ENCODE measurements around the gene UBE4B. TPM values are rescaled to one million over a fixed set of nuclear protein-coding genes. Genes with fewer than 3 reads are reported as not detected.
A peak's percentile ranks its signal among the peaks of the same experiment; 100 is the strongest.

UBE4B gene
- polyA plus RNA-seq, 3 donors = 6.0 to 34.6 (median 9.2) TPM

DNA sequence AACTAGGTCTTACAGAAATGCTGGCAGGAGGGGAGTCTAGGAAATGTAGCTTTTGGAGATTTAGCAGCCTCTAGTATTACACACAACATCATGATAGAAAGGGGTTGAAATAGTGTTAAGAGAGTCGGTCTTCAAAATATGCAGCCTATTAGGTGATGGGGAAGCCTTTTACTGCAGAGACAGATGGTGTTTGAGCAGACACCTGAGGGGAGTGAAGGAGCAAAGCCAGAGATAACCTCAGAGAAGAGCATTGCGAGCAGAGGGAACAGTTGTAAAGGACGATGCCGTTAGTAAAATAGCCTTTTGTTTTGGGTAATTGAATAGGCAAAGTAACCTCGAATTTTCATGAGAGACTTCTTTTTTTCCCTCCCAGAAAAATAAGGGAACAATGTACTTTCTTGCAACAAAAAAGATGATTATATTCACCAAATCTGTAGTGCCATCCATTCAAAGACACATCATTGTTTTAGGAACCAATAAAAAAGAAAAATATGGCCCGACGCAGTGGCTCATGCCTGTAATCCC, 111.3 kb downstream of the UBE4B start:
- H3K4me1 ChIP-seq (ENCODE audit: control insufficient read depth in 1 of 2, insufficient read depth in 2 of 2, low read length in 2 of 2) = peaks cover 5 to 8% of the 10 kb centered on the region in 2 donors
- H4K20me1 ChIP-seq (ENCODE audit: insufficient read depth, low read length) = no peaks in the 10 kb centered on the region
- no peak for DNase-seq
- H3K27ac ChIP-seq (ENCODE audit: low read depth in 1 of 2, low read length in 2 of 2) = no peak overlapping the region
- H3K9me3 ChIP-seq (replicated peaks in 1 of 2; ENCODE audit: control insufficient read depth in 1 of 2, insufficient read depth in 1 of 2, low read length in 2 of 2) = no peaks in the 10 kb centered on the region
- WGBS (ENCODE audit: insufficient coverage) = 100% methylated on average over 2 of the region's 7 CpGs
- intact Hi-C loops (cut with micrococcal nuclease) = no loop called here
- Mint-ChIP-seq H3K27ac (peak overlapping the region in 1 of 7 donors; percentile 41), H3K27me3 (ENCODE audit: low read depth in 3 of 3) (no peaks in the 10 kb centered on the region), H3K4me1 (peaks cover 8% of the 10 kb centered on the region), H3K36me3 (peaks cover 55 to 70% of the 10 kb centered on the region in 2 donors), H3K9me3 (peaks cover 0 to 2% (median 0%) of the 10 kb centered on the region in 7 donors), H3K4me3 (no peak overlapping the region)
- TF ChIP-seq, protein P1, sequence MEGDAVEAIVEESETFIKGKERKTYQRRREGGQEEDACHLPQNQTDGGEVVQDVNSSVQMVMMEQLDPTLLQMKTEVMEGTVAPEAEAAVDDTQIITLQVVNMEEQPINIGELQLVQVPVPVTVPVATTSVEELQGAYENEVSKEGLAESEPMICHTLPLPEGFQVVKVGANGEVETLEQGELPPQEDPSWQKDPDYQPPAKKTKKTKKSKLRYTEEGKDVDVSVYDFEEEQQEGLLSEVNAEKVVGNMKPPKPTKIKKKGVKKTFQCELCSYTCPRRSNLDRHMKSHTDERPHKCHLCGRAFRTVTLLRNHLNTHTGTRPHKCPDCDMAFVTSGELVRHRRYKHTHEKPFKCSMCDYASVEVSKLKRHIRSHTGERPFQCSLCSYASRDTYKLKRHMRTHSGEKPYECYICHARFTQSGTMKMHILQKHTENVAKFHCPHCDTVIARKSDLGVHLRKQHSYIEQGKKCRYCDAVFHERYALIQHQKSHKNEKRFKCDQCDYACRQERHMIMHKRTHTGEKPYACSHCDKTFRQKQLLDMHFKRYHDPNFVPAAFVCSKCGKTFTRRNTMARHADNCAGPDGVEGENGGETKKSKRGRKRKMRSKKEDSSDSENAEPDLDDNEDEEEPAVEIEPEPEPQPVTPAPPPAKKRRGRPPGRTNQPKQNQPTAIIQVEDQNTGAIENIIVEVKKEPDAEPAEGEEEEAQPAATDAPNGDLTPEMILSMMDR (IDR thresholded peaks at IDR 0.05) = no peak
- no peak overlapping the region for H3K4me3 ChIP-seq (replicated peaks in 1 of 3; ENCODE audit: low read depth in 2 of 3, low read length in 3 of 3)
- H3K4me2 ChIP-seq (replicated peaks; ENCODE audit: extremely low read depth, low read length, poor library complexity, severe bottlenecking) = no peak overlapping the region
- peaks cover 20 to 75% of the 10 kb centered on the region in 2 donors for H3K36me3 ChIP-seq (replicated peaks in 1 of 2; ENCODE audit: control insufficient read depth in 1 of 2, insufficient read depth in 2 of 2, low read length in 2 of 2)
- no peak overlapping the region for H2AFZ ChIP-seq (ENCODE audit: insufficient read depth, low read depth, low read length, poor library complexity, severe bottlenecking)
- no peak overlapping the region for H3K9ac ChIP-seq (ENCODE audit: insufficient read depth, low read length, poor library complexity, severe bottlenecking)
- H3K79me2 ChIP-seq (ENCODE audit: insufficient read depth, low read length) = no peaks in the 10 kb centered on the region
- no peaks in the 10 kb centered on the region for H3K27me3 ChIP-seq (ENCODE audit: control insufficient read depth in 2 of 2, insufficient read depth in 2 of 2, low read length in 2 of 2)

DNA sequence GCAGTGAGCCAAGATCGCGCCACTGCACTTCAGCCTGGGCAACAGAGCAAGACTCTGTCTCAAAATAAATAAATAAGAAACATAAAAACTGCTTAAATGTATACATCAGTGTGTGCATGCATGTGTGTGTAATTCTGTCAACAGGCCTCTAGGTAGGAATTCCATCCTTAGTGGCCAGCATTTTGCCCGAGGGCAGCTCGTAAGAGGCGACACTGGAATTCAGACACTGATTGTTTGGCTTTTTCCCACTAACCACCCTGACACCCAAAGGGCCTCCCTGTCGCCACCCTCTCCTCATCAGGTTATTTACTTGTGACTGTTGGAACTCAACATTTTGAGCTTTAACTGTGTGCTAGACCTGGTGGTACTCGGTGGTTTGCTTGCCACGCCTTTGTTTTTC, 113.6 kb downstream of the UBE4B start:
- Histone ChIP-seq H3K9ac (ENCODE audit: insufficient read depth, low read length, poor library complexity, severe bottlenecking) (no peak overlapping the region), H3K9me3 (replicated peaks in 1 of 2; ENCODE audit: control insufficient read depth in 1 of 2, insufficient read depth in 1 of 2, low read length in 2 of 2) (no peaks in the 10 kb centered on the region), H3K4me2 (replicated peaks; ENCODE audit: extremely low read depth, low read length, poor library complexity, severe bottlenecking) (no peak overlapping the region), H3K4me1 (ENCODE audit: control insufficient read depth in 1 of 2, insufficient read depth in 2 of 2, low read length in 2 of 2) (peaks cover 10 to 18% of the 10 kb centered on the region in 2 donors), H3K79me2 (ENCODE audit: insufficient read depth, low read length) (no peaks in the 10 kb centered on the region), H3K27me3 (ENCODE audit: control insufficient read depth in 2 of 2, insufficient read depth in 2 of 2, low read length in 2 of 2) (no peaks in the 10 kb centered on the region), H3K4me3 (replicated peaks in 1 of 3; ENCODE audit: low read depth in 2 of 3, low read length in 3 of 3) (no peak overlapping the region), H4K20me1 (ENCODE audit: insufficient read depth, low read length) (no peaks in the 10 kb centered on the region), H3K27ac (ENCODE audit: low read depth in 1 of 2, low read length in 2 of 2) (no peak overlapping the region), H3K36me3 (replicated peaks in 1 of 2; ENCODE audit: control insufficient read depth in 1 of 2, insufficient read depth in 2 of 2, low read length in 2 of 2) (peaks cover 6 to 62% of the 10 kb centered on the region in 2 donors), H2AFZ (ENCODE audit: insufficient read depth, low read depth, low read length, poor library complexity, severe bottlenecking) (no peak overlapping the region)
- no peak for DNase-seq
- intact Hi-C loops (cut with micrococcal nuclease) = no loop called here
- H3K4me3 Mint-ChIP-seq = no peak overlapping the region
- H3K4me1 Mint-ChIP-seq = peaks cover 18% of the 10 kb centered on the region
- H3K36me3 Mint-ChIP-seq = peaks cover 45 to 61% of the 10 kb centered on the region in 2 donors
- peak overlapping the region in 4 of 7 donors; percentile 7 to 46 (median 24) for H3K27ac Mint-ChIP-seq
- TF ChIP-seq, protein P1 (IDR thresholded peaks at IDR 0.05) = no peak
- WGBS (ENCODE audit: insufficient coverage) = 100% methylated on average over 3 of the region's 8 CpGs
- H3K9me3 Mint-ChIP-seq = peaks cover 0 to 2% (median 0%) of the 10 kb centered on the region in 7 donors
- no peaks in the 10 kb centered on the region for H3K27me3 Mint-ChIP-seq (ENCODE audit: low read depth in 3 of 3)

Data from CD14-positive monocyte (primary cell).